ENCODE results near the gene KCNJ1.

The KCNJ1 gene

GRCh38 chr11:128867277-128867676 is at the start of gene KCNJ1:
KCNJ1 (minus strand) TSS chr11:128867296; CDS start chr11:128840243, 27,053 bp downstream.
- no peak for DNase-seq
- intact Hi-C loops (cut with DNase I), result no loop called here

- no peak for DNase-seq
- intact Hi-C loops (cut with DNase I), result no loop called here
These were observed 49.6 kb upstream of the KCNJ1 start for GRCh38 chr11:128916681-128917080.

GRCh38 chr11:128916037-128916572 is 49.0 kb upstream of the KCNJ1 start:
- intact Hi-C loops (cut with DNase I), result no loop called here
- no peak for DNase-seq

- intact Hi-C loops (cut with DNase I), result no loop called here
- no peak for DNase-seq
These were observed 48.0 kb upstream of the KCNJ1 start for GRCh38 chr11:128915149-128915521.

GRCh38 chr11:128914216-128915148 is 47.4 kb upstream of the KCNJ1 start:
- no peak for DNase-seq
- intact Hi-C loops (cut with DNase I), result no loop called here

- intact Hi-C loops (cut with DNase I), result no loop called here
- peak in 1 of 42 donors; percentile 12 for DNase-seq
These were observed 46.7 kb upstream of the KCNJ1 start for GRCh38 chr11:128913806-128914205.

GRCh38 chr11:128911701-128912100 is 44.6 kb upstream of the KCNJ1 start:
- no peak for DNase-seq
- intact Hi-C loops (cut with DNase I), result no loop called here

GRCh38 chr11:128911239-128911638 is 44.1 kb upstream of the KCNJ1 start:
- DNase-seq, result no peak
- intact Hi-C loops (cut with DNase I), result no loop called here

GRCh38 chr11:128910576-128910975 is 43.5 kb upstream of the KCNJ1 start:
- intact Hi-C loops (cut with DNase I), result no loop called here
- DNase-seq, result no peak

GRCh38 chr11:128909438-128910125 is 42.5 kb upstream of the KCNJ1 start:
- DNase-seq, result no peak
- intact Hi-C loops (cut with DNase I), result no loop called here

GRCh38 chr11:128908391-128909246 is 41.5 kb upstream of the KCNJ1 start:
- DNase-seq, result peak in 28 of 42 donors; percentile 32 to 76 (median 50)
- intact Hi-C loops (cut with DNase I), result no loop called here

GRCh38 chr11:128907585-128907984 is 40.5 kb upstream of the KCNJ1 start:
- DNase-seq, result no peak
- intact Hi-C loops (cut with DNase I), result no loop called here

GRCh38 chr11:128906185-128907050 is 39.3 kb upstream of the KCNJ1 start:
- peak in 1 of 42 donors; percentile 23 for DNase-seq
- intact Hi-C loops (cut with DNase I), result no loop called here

GRCh38 chr11:128905345-128906184 is 38.5 kb upstream of the KCNJ1 start:
- intact Hi-C loops (cut with DNase I), result no loop called here
- DNase-seq, result peak in 28 of 42 donors; percentile 23 to 68 (median 42)

- peak in 31 of 42 donors; percentile 15 to 87 (median 58) for DNase-seq
- intact Hi-C loops (cut with DNase I), result no loop called here
These were observed 37.7 kb upstream of the KCNJ1 start for GRCh38 chr11:128904656-128905344.

GRCh38 chr11:128904303-128904655 is 37.2 kb upstream of the KCNJ1 start:
- intact Hi-C loops (cut with DNase I), result no loop called here
- no peak for DNase-seq
